SK-N-DZ (cell line): ENCODE results near the gene MCIDAS.

ENCODE experiments used
- DNase-seq: peaks from one replicate; pipeline ENCODE4 v3.0.0-alpha.2; 2015; ENCODE audit warnings: low spot score

Gene MCIDAS

GRCh38 chr5:55222985-55223811 is 3.9 kb downstream of the MCIDAS start:
- no peak for DNase-seq

GRCh38 chr5:55222092-55222984 is 4.8 kb downstream of the MCIDAS start:
- DNase-seq = no peak

- no peak for DNase-seq
Measured at GRCh38 chr5:55220433-55221185, 6.5 kb downstream of the MCIDAS start.

- DNase-seq = no peak
Measured at GRCh38 chr5:55219770-55220169, 7.3 kb downstream of the MCIDAS start.

- no peak for DNase-seq
Measured at GRCh38 chr5:55218967-55219366, 8.1 kb downstream of the MCIDAS start.

GRCh38 chr5:55211184-55211874 is 15.8 kb downstream of the MCIDAS start:
- DNase-seq = no peak

- DNase-seq = no peak
Measured at GRCh38 chr5:55205001-55205400, 22.1 kb downstream of the MCIDAS start.

- no peak for DNase-seq
Measured at GRCh38 chr5:55191165-55191564, 36.0 kb downstream of the MCIDAS start.

GRCh38 chr5:55188656-55189540 is 38.2 kb downstream of the MCIDAS start:
- DNase-seq = no peak

- no peak for DNase-seq
Measured at GRCh38 chr5:55187370-55187769, 39.7 kb downstream of the MCIDAS start.

- no peak for DNase-seq
Measured at GRCh38 chr5:55180016-55180415, 47.1 kb downstream of the MCIDAS start.

GRCh38 chr5:55177078-55177477 is 50.0 kb downstream of the MCIDAS start:
- no peak for DNase-seq

GRCh38 chr5:55176176-55176818 is 50.8 kb downstream of the MCIDAS start:
- peak; percentile 45 for DNase-seq

GRCh38 chr5:55175781-55176175 is 51.3 kb downstream of the MCIDAS start:
- DNase-seq = no peak

GRCh38 chr5:55173687-55174230 is 53.4 kb downstream of the MCIDAS start:
- DNase-seq = no peak

- peak; percentile 66 for DNase-seq
Measured at GRCh38 chr5:55172937-55173686, 54.0 kb downstream of the MCIDAS start, which contains the start of gene CDC20B. Gene CDC20B (minus strand): TSS chr5:55173177. CDS start chr5:55173000, 177 bp downstream.

- peak; percentile 74 for DNase-seq
Measured at GRCh38 chr5:55172051-55172899, 54.8 kb downstream of the MCIDAS start.

GRCh38 chr5:55171471-55171870 is 55.6 kb downstream of the MCIDAS start:
- no peak for DNase-seq
